Measurements from ENCODE around the gene DIAPH2. TPM values are rescaled to one million over a fixed set of nuclear protein-coding genes. Genes with fewer than 3 reads are reported as not detected.
"Not testable (repeated sequence)": the region's sequence is repeated elsewhere in the genome, so short reads cannot be mapped to it uniquely, and the experiment has no call there.

Gene DIAPH2
- total RNA-seq, 4 donors from 2014 or later, result 10.3 to 36.6 (median 17.9) TPM

GRCh38 chrX:96841325-96841724 lies 156.7 kb downstream of the DIAPH2 start:
- Histone ChIP-seq H3K36me3 (no peaks in the 10 kb centered on the region), H3K4me3 (no peak overlapping the region)
- intact Hi-C loops (cut with DNase I), result no loop called here

GRCh38 chrX:96841866-96842265 lies 157.2 kb downstream of the DIAPH2 start:
- peaks cover 0 to 20% (median 0%) of the 10 kb centered on the region in 3 donors for H3K4me1 ChIP-seq
- H3K4me3 ChIP-seq; H3K27ac ChIP-seq; H3K36me3 ChIP-seq; intact Hi-C loops (cut with DNase I); H3K27me3 ChIP-seq; DNase-seq; H3K9me3 ChIP-seq: not testable (repeated sequence)
- 64 to 92% methylated on average over 3 of the region's 3 CpGs for WGBS, 2 donors

More at GRCh38 chrX:96841325-96841724, 156.7 kb downstream of the DIAPH2 start:
- TF ChIP-seq POLR2A (IDR thresholded peaks at IDR 0.05), result no peak
- TF ChIP-seq, protein P1, sequence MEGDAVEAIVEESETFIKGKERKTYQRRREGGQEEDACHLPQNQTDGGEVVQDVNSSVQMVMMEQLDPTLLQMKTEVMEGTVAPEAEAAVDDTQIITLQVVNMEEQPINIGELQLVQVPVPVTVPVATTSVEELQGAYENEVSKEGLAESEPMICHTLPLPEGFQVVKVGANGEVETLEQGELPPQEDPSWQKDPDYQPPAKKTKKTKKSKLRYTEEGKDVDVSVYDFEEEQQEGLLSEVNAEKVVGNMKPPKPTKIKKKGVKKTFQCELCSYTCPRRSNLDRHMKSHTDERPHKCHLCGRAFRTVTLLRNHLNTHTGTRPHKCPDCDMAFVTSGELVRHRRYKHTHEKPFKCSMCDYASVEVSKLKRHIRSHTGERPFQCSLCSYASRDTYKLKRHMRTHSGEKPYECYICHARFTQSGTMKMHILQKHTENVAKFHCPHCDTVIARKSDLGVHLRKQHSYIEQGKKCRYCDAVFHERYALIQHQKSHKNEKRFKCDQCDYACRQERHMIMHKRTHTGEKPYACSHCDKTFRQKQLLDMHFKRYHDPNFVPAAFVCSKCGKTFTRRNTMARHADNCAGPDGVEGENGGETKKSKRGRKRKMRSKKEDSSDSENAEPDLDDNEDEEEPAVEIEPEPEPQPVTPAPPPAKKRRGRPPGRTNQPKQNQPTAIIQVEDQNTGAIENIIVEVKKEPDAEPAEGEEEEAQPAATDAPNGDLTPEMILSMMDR (IDR thresholded peaks at IDR 0.05), result no peak
- Histone ChIP-seq H3K4me1 (peaks cover 0 to 20% (median 0%) of the 10 kb centered on the region in 3 donors), H3K27me3 (no peaks in the 10 kb centered on the region), H3K27ac (no peak overlapping the region), H3K9me3 (no peaks in the 10 kb centered on the region)
- no peak for DNase-seq
- WGBS, 2 donors, result 63 to 81% methylated on average over 1 of the region's 1 CpG

DNA sequence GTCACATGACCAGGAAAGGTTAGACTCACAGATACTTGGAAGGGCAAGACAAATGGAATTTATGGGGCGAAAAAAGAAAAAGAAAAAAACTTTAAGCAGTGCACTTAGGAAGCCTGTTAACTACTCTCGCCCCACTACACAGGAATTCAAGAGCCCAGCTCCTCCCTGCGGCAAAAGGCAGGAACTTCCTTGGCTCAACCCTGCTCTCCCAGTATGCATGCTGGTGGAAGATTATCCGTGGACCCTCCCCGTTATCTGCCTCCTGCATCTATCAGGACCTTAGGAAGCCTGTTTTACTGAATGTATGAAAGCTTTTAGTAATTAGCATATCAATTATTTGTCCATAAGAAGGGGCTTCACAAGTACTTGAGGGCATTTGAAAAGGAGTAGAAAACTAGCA lies 158.9 kb downstream of the DIAPH2 start:
- TF ChIP-seq, protein P1 (IDR thresholded peaks at IDR 0.05), result no peak
- no peak for TF ChIP-seq POLR2A (IDR thresholded peaks at IDR 0.05)
- 55 to 75% methylated on average over 4 to 5 of the region's 5 CpGs for WGBS, 2 donors
- no peak for DNase-seq

GRCh38 chrX:96846841-96847240 lies 162.2 kb downstream of the DIAPH2 start:
- no peaks in the 10 kb centered on the region for H3K27me3 ChIP-seq
- no peaks in the 10 kb centered on the region for H3K9me3 ChIP-seq
- TF ChIP-seq, protein P1 (IDR thresholded peaks at IDR 0.05), result no peak
- no peak for TF ChIP-seq POLR2A (IDR thresholded peaks at IDR 0.05)
- H3K4me1 ChIP-seq, result no peaks in the 10 kb centered on the region
- 70 to 80% methylated on average over 1 of the region's 1 CpG for WGBS, 2 donors
- no peak overlapping the region for H3K4me3 ChIP-seq
- no peak for DNase-seq
- intact Hi-C loops (cut with DNase I), result no loop called here
- H3K36me3 ChIP-seq, result no peaks in the 10 kb centered on the region
- no peak overlapping the region for H3K27ac ChIP-seq

More for the DNA sequence above, 158.9 kb downstream of the DIAPH2 start:
- no peak overlapping the region for H3K27ac ChIP-seq
- H3K4me3 ChIP-seq, result no peak overlapping the region
- no peaks in the 10 kb centered on the region for H3K27me3 ChIP-seq
- intact Hi-C loops (cut with DNase I), result no loop called here
- peaks cover 0 to 5% (median 0%) of the 10 kb centered on the region in 3 donors for H3K4me1 ChIP-seq
- no peaks in the 10 kb centered on the region for H3K9me3 ChIP-seq
- H3K36me3 ChIP-seq, result no peaks in the 10 kb centered on the region

DNA sequence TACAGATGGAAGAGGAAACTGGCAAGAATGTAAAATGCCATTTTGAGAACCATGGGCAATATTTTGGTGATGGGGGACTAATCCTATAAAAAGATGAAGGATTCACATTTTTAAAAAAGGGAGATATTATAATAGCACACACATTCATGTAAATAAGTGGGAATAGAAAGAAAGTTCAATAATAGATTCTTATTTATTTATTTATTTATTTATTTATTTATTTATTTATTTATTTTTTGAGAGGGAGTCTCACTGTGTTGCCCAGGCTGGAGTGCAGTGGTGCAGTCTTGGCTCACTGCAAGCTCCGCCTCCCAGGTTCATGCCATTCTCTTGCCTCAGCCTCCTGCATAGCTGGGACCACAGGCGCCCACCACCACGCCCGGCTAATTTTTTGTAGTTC lies 174.8 kb downstream of the DIAPH2 start:
- H3K27me3 ChIP-seq; DNase-seq; H3K4me1 ChIP-seq; H3K4me3 ChIP-seq; H3K36me3 ChIP-seq; intact Hi-C loops (cut with DNase I); H3K9me3 ChIP-seq; H3K27ac ChIP-seq: not testable (repeated sequence)
- 89 to 100% methylated on average over 4 of the region's 4 CpGs for WGBS, 2 donors

- DNase-seq, result no peak
Observed at GRCh38 chrX:96861218-96861617, 176.6 kb downstream of the DIAPH2 start.

More at GRCh38 chrX:96861218-96861617, 176.6 kb downstream of the DIAPH2 start:
- Histone ChIP-seq H3K9me3 (no peaks in the 10 kb centered on the region), H3K27me3 (no peaks in the 10 kb centered on the region), H3K4me1 (no peaks in the 10 kb centered on the region), H3K4me3 (no peak overlapping the region), H3K36me3 (no peaks in the 10 kb centered on the region), H3K27ac (no peak overlapping the region)
- TF ChIP-seq POLR2A (IDR thresholded peaks at IDR 0.05), result no peak
- TF ChIP-seq, protein P1 (IDR thresholded peaks at IDR 0.05), result no peak
- 73 to 74% methylated on average over 3 of the region's 3 CpGs for WGBS, 2 donors
- intact Hi-C loops (cut with DNase I), result no loop called here

Measured in esophagus squamous epithelium (tissue), 5 donors.